H1 (cell line): ENCODE data around the gene ATP10D. TPM values are rescaled to one million over a fixed set of nuclear protein-coding genes. Genes with fewer than 3 reads are reported as not detected.
A peak's percentile ranks its signal among the peaks of the same experiment; 100 is the strongest.

Experiments used
- ASH2L ChIP-seq: fragments of 200-600, 300-600 bp; sonication (generic); IDR thresholded peaks from one replicate; pipeline ENCODE4 v1.7.1; 2017; ENCODE audit warnings: low read length
- CBX5 ChIP-seq: fragments of 300-800, 300-1000 bp; sonication (generic); IDR thresholded peaks from 2 replicates; pipeline ENCODE4 v1.7.1; 2016; ENCODE audit warnings: antibody characterized with exemption, low read length, low read depth
- CHD7 ChIP-seq: fragments of 300-600 bp; sonication (generic); IDR thresholded peaks from 2 replicates; pipeline ENCODE4 v1.7.1; 2012; ENCODE audit warnings: low read length, moderate library complexity, mild to moderate bottlenecking, inconsistent platforms; ENCODE audit not compliant: insufficient replicate concordance
- CREB1 ChIP-seq: IDR thresholded peaks from 2 replicates; pipeline ENCODE4 v1.6.1; 2012; ENCODE audit warnings: inconsistent platforms
- CTCF ChIP-seq, 3 experiments: IDR thresholded peaks; 1 replicate in 2 of 3; 2 replicates in 1 of 3; pipeline versions ENCODE4 v1.5.1 to v1.6.1; 2011; ENCODE audit warnings: low read length in 3 of 3, mild to moderate bottlenecking in 3 of 3, inconsistent platforms in 2 of 3, low read depth in 1 of 3, moderate library complexity in 1 of 3; ENCODE audit not compliant: insufficient read depth in 1 of 3; ENCODE audit errors: control extremely low read depth in 1 of 3
- RBBP5 ChIP-seq: IDR thresholded peaks from 2 replicates; pipeline ENCODE4 v1.7.1; 2012; ENCODE audit warnings: low read depth, mild to moderate bottlenecking, inconsistent platforms, low read length, moderate library complexity, borderline replicate concordance
- RXRA ChIP-seq: IDR thresholded peaks from 2 replicates; pipeline ENCODE4 v1.6.1; 2011; ENCODE audit warnings: low read depth, mild to moderate bottlenecking, low read length, moderate library complexity; ENCODE audit not compliant: insufficient read depth
- SRF ChIP-seq: IDR thresholded peaks from 2 replicates; pipeline ENCODE4 v1.6.1; 2011; ENCODE audit warnings: mild to moderate bottlenecking, low read depth, low read length, moderate library complexity
- polyA plus RNA-seq, 7 experiments: library from polyadenylated mRNA; depleted of rRNA in 3 of 7; stranded (reverse) in 5 of 7; unstranded in 2 of 7; fragments of >200 nt in 5 of 7; fragments of 200-250 nt in 2 of 7; gene quantifications; 1 replicate in 5 of 7; 2 replicates in 1 of 7; 4 replicates in 1 of 7; pipeline versions ENCODE4 v1.2.1 to v1.2.3, GENCODE V29; 2011 to 2013; ENCODE audit warnings: missing spikeins in 2 of 7, mixed read lengths in 2 of 7
- total RNA-seq: library from RNA; stranded (reverse); fragmentation: NEBNext Ultra II Directional; extraction: Animal tissue kit (Norgen Biotek cat#: 25700); gene quantifications from 2 replicates; pipeline ENCODE4 v1.2.1, GENCODE V29; 2021

Gene ATP10D
- total and polyA plus RNA-seq, 2 of the 8 experiments (the other 6 are each of a cell fraction or from before 2014, with no cell fraction given), result 2.9 to 5.9 TPM

DNA sequence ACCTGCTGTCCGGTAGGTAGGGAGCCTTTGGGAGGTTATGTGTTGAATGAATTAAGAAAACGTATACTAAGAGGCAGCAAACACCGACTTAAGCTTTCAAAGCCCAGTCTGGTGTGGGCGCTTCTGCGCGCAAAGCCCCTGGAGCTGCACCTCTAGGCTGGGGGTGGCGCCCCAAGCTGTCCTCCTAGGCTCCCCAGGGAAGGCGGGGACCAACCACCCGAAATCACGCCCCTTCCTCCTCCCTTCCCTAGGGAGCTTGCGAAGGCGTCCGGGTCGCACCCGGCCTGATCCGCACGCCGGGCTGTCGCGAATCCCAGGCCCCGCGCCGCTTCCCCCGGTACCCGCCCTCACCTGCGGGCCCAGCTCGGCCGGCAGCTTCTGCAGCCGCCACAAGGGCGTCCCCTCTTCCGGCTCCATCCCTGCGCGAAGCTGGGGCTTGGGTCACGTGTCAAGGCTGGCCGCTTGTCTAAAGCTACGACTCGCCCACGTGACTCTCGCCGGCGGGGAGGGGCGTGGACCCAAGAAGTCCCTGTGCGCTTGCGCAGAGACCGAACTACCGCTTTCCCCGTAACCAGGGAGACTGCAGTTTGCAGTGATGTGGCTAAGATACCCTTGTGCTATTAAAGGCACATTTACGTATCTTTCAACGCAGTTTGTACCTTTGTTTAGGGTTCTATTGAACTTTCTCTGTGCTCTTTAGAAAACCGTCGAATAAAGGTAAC is 21.7 kb upstream of the ATP10D start, which contains the start of gene COMMD8 (continued):
- TF ChIP-seq CHD7 (no peak), ASH2L (peak; percentile 99), SRF (0 out of 2 replicates have a peak, but pooled peaks have one; percentile 27), CBX5 (no peak), RXRA (0 out of 2 replicates have a peak, but pooled peaks have one; percentile 22), RBBP5 (peak; percentile 100), CTCF (IDR thresholded peaks at IDR 0.05; ENCODE audit: control extremely low read depth in 1 of 3, insufficient read depth in 1 of 3, low read depth in 1 of 3, low read length in 3 of 3) (peak in 1 of 3 experiments; percentile 6; a peak in 1 of 4 replicates), CREB1 (peak; percentile 69)
